HG02571 (cell line): ENCODE data around the gene PFKP.
"Not testable (repeated sequence)": the region's sequence is repeated elsewhere in the genome, so short reads cannot be mapped to it uniquely, and the experiment has no call there.

ENCODE experiments used
- ATAC-seq: cut with Tn5 transposase; IDR thresholded peaks from one replicate; pipeline ENCODE4 v1.9.1; 2021; ENCODE audit warnings: mild to moderate bottlenecking, moderate library complexity; ENCODE audit not compliant: unreplicated experiment

PFKP gene

GRCh38 chr10:3095373-3096139 lies 28.2 kb downstream of the PFKP start:
- no peak for ATAC-seq

DNA sequence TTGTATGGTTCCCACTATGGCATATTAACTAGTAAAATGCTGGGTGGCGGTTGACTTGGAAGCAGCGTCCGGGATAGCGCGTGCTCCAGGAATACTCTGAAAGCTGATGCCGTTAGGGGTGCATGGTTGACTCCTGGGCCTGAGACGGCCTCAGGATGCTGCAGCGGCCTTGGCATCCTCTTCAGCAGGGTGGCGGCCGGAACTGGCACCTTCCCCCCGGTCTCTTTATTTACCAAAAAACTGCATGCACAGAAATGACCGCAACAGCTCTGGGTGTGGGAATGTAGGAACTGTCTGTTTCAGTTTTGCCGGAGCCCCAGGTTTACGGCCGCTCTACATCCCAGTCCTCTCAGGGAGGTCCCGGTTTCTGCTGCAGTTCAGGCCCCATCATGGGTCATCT lies 28.8 kb downstream of the PFKP start:
- no peak for ATAC-seq

GRCh38 chr10:3097160-3097559 lies 29.8 kb downstream of the PFKP start:
- ATAC-seq: no peak

GRCh38 chr10:3098689-3099088 lies 31.3 kb downstream of the PFKP start:
- no peak for ATAC-seq

DNA sequence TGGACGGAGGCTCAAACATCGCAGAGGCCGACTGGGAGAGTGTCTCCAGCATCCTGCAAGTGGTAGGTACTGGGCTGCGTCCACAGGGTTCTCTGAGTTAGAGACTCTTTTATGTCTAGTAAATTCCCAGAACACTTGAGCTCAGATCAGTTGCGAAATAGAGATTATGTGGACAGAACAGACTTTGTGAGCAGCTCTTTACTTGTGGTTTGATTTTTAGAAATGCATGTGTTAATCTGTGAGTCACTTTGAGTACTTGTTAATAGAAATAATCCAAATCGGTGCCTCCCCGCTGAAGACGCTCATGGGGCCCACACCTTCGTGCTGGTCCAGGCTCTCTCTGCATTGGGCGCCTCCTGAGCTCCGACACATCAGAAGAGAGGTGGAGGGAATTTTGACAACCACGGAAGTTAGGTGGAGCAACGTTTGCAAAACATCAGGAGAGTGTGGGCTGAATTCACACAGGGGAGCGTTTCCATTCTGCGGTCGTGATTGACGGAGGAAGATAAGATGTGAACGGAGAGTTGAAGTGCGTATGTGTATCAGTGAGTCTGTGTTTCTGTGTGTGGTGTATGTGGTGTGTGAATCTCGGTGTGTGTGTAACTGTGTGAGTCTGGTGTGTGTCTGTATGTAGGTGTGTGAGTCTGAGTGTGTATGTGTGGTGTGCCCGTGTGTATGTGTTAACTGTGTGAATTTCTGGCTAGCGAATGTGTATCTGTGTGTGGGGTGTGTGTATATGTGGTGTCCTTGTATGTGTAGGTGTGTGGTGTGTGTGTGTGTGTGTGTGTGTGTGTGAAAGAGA lies 32.1 kb downstream of the PFKP start:
- ATAC-seq: no peak

DNA sequence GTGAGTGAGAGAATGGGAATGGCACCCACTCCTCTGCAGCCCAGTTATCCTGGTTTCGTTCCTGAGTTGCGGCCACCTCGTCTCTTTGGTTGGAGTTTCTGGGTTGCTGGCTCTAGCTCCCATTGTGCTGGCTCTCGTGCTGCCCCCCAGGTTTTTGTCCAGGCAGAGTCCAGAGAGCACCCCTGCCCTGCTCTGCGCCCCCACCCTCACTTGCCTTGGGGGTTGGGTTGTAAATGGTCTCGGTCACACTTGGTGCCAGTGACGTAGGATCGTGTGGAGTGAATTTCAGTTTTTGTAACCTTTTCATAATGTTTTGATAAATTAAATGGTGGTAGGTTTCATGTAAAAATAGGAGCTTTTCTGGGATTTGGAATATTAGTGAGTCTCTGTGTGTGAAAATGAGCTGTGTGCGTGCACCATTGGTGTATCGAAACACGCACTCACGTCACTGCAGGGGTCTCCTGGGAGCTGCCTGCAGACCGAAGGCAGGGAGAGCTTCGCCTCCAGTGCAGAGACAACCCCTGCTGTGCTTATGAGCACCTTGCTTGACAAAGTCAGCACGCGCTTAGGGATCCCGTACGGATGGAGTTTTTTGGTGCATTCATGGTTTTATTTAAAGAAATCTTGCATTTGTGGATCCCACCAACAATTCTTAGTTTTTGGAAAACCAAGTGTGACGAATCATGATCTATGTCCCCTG lies 32.9 kb downstream of the PFKP start:
- no peak for ATAC-seq

GRCh38 chr10:3100856-3101640 lies 33.7 kb downstream of the PFKP start:
- ATAC-seq: no peak

GRCh38 chr10:3102720-3103427 lies 35.5 kb downstream of the PFKP start:
- no peak for ATAC-seq

GRCh38 chr10:3103646-3104045 lies 36.3 kb downstream of the PFKP start:
- no peak for ATAC-seq

DNA sequence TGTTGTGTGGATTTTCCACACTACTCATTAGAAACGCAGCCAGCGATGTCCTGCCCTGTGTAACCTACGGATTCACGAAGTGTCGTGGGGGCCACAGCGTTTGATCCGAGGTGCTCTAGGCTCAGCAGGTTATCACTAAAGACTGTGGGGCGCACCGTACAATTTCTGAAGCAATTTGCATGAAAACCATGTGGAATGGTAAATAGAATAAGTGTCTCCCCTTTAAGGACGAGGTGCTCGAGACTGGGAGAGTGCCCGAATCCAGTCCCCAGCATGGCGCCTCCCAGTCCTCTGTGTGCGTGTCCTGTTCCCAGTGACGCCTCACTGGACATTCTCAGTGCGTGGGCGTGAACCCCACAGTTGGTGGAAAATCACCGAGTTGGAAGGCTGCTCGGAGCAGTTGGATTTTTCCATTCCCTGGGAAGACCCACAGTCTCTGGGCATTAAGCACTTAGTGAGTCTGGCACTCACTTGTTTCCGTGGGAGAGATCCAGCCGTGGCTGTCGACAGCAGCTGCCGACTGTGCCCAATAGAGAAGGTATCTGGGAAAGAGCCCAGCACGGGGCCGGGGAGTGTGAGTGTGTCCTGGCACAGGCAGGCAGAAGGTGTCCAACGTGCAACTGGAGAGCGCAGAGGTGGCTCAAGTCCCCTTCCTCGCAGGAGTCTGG lies 37.0 kb downstream of the PFKP start:
- ATAC-seq: no peak

DNA sequence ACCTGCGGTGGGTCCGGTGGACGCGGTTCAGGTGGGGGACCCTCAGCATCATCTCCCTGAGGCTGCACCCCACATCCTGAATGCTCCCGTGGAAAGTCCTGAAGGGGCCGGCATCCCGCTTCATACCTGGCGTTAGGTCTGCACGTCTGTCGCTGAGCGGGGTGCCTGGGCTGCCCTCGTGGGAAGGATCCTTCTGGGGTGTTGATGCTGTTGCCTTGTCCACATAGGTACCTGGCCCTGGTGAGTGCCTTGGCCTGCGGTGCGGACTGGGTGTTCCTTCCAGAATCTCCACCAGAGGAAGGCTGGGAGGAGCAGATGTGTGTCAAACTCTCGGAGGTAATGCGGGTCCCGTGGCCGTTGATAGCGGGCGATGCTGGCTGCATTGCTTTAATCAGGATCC lies 37.8 kb downstream of the PFKP start:
- ATAC-seq: no peak

DNA sequence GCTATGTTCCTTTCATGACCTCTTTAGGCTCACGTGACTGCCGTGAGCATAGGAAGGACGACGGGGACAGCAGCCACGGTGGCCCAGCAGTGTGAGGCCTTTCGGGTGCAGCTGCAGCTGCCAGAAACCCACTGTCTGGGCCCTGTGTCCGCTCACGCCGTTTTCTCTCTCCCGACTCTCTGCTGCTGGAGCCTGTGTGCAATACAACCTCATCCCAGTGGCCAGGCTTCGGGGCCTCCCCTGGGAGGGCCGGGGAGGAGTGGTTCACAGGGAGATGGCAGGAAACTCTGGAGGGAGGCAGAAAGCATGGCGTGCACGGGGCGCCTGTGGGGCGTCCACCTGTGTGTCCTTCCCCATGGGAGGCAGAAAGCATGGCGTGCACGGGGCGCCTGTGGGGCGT lies 38.6 kb downstream of the PFKP start:
- no peak for ATAC-seq

GRCh38 chr10:3106328-3106727 lies 39.0 kb downstream of the PFKP start:
- not testable (repeated sequence) for ATAC-seq

DNA sequence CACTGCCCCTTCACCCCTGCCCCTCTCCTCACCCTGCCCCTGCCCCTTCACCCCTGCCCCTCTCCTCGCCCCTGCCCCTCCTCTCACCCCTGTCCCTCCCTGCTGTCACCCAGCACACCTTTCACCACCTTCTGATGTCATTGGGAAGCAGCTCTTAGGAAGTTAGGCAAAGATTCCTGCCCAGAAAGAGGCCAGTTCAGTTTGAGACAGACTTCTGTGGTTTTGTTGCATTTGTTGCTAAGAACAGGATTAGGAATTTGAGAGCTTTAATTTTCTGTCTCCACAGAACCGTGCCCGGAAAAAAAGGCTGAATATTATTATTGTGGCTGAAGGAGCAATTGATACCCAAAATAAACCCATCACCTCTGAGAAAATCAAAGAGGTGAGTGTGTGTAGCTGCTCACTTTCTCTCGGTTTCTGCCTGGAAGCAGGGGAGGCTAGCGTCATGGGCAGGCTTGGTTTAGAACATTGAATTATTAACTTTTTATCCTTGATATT lies 39.6 kb downstream of the PFKP start:
- ATAC-seq: no peak

DNA sequence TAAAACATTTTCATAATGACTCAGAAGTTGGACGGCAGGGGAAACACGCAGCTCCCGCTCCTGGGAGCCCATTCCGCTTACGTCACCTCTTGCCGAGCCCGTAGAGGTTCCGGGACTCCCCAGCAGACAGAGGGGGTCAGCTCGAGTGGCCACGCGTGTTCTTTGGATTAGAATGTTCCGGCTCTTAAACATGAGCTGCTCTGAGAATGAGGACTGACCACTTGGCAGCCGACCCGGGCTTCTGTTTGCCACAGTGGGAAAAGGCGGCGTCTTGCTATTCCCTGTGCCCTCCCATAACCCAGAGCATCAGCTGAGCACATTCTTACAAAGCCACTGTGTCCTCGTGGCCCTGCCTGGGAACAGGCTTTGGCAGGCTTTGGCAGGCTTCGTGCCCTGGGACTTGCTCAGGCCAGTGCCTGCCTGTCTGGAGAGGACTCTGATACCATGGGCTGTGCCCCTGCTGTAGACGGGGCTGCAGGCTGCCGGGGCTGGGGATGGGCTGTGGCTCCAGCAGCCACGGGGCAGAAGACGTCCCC lies 40.1 kb downstream of the PFKP start:
- ATAC-seq: no peak

DNA sequence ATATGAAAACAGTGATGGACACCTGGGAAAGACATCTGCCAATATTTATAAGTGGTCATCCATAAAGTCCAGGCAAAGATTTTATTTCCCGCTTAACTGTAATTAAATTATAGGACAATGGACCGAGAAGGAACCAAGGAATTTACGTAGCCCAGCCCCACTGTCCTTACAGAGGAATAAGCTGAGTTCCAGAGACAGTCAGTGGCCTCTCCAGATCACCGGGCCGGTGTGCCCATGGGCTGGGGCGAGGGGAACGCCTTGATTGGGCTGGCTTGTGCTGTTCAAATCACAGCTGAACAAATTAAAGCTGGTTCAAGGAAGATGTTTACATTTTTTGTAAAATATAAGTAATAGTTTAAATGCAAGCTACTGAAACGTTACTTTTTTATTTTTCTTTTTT lies 40.7 kb downstream of the PFKP start:
- ATAC-seq: no peak

DNA sequence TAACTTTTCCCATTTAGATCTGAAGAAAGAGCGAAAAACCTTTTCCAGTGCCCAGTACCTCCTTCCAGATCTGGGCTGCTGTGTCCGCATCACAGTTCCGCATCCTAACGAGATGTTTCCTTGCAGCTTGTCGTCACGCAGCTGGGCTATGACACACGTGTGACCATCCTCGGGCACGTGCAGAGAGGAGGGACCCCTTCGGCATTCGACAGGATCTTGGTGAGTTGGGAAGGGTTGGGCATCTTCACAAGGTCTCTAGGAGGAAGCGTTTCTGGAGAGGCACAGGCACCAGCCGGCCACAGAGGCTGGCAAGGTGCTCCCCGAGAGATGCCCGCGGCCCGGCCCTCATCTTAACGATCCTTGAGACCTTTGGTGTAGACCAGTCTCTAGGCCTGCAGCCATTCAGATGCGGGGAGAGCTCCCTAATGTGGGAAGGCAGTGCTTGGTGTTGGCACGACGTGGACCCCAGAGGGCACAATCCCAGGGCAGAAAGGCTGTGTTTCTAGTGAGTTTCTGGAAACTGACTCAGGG lies 41.3 kb downstream of the PFKP start:
- ATAC-seq: no peak

- no peak for ATAC-seq
Observed at GRCh38 chr10:3109196-3109595, 41.8 kb downstream of the PFKP start.

- ATAC-seq: no peak
Observed at GRCh38 chr10:3109633-3110032, 42.3 kb downstream of the PFKP start.
